Activated CD8-positive, alpha-beta memory T cell treated with anti-CD3 and anti-CD28 coated beads, Interleukin-2, amount 50 U/mL, for 4 hours (primary cell): Measurements from ENCODE around the gene SNRPB2.

Experiments used
- DNase-seq: peaks from one replicate; pipeline ENCODE4 v3.0.0-alpha.2; 2020

The SNRPB2 gene

DNA sequence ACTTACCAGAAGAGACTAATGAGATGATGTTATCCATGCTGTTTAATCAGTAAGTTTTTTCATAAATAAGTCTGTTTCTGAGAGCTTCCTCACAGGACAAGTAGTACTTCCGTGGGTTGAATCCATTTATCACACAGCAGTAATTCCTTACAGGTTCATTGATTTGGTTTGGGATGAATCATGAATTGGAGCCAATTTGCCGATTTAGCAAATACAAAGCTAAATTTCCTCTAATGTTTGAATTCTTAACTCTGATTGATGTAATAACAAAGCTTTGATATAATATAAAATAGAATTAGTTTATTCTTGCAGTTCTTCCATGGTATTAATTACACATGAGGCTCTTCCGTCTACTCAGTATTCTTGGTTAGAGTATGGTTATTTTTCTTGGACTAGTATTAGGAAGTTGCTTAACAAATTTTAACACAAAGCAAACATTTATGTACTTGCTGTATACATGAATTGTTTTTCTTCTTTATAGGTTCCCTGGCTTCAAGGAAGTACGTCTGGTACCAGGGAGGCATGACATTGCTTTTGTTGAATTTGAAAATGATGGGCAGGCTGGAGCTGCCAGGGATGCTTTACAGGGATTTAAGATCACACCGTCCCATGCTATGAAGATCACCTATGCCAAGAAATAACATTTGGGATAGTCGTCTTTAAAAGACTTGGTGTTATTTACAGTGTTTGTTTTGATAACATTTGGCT is 10.7 kb downstream of the SNRPB2 start:
- DNase-seq: no peak

GRCh38 chr20:16744178-16744807 is 14.5 kb downstream of the SNRPB2 start:
- no peak for DNase-seq

- no peak for DNase-seq
These were observed 15.4 kb downstream of the SNRPB2 start for GRCh38 chr20:16745204-16745603.

DNA sequence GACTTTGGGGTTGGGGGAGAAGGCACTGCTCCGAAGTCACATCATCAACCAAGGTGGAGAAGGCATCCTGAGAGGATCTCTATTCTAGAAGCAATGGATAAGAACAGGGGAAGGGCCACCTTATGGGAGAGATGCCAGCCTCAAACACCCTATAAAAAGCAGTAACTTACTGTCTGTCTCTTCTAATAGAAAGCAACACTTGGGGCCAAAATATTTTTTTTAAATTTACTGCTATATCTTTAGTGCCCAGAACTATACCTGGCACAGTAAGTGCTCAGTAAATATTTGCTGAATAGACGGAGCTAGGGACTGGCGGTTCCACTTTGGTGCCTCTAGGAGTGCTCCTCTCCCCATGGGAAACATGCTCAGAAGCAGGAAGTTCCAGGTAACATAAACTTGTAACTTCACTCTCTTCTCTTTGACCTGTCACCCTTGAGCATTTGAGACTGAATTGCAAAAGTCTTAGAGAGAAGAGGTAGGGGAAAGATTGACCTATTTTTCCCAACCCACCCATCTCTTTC is 17.5 kb downstream of the SNRPB2 start:
- no peak for DNase-seq

GRCh38 chr20:16748308-16748900 is 18.6 kb downstream of the SNRPB2 start, which contains the start of gene OTOR:
Gene OTOR, plus strand, starts transcription at chr20:16748358. Its CDS starts 44 bp downstream, at chr20:16748402.
- no peak for DNase-seq

- no peak for DNase-seq
These were observed 19.7 kb downstream of the SNRPB2 start for GRCh38 chr20:16749573-16749972.

- DNase-seq: no peak
These were observed 22.3 kb downstream of the SNRPB2 start for GRCh38 chr20:16752082-16752481.

- no peak for DNase-seq
These were observed 23.1 kb downstream of the SNRPB2 start for GRCh38 chr20:16752901-16753300.

DNA sequence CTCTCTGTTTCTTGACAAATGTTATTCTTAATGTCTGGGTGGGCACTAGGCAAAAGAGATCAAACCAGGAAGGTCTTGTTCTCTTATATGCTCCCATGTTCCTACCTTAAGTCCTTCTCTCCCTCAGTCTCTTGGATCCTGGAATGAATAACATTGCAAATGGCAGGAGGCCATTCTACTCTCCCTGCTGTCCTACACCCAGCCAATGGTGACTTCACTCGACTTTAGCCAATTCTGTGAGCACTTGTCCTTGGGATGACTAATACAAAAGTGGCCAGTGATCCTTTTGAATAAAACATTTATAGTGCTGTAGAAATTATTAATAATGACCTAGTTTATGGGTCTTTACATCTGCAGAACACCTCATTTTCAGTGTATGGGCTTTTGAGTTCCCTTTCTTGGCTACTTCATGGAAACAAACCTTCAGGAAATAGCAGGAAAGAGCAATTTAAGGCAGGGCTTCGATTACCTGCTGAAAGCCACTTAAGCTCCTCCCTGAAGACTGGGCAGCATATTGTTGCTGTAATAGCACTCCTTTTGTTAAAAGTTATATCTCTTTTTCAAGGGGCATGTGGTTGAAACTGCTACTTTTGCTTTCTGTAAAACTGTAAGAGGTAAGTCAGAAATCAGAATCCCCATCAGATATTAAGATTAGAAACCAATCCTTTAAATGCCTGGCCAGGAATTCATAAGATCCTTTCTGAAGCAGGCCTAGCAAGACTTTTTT is 28.8 kb downstream of the SNRPB2 start:
- no peak for DNase-seq

- DNase-seq: no peak
These were observed 29.3 kb downstream of the SNRPB2 start for GRCh38 chr20:16759181-16759563.

GRCh38 chr20:16760431-16761304 is 30.8 kb downstream of the SNRPB2 start:
- no peak for DNase-seq

DNA sequence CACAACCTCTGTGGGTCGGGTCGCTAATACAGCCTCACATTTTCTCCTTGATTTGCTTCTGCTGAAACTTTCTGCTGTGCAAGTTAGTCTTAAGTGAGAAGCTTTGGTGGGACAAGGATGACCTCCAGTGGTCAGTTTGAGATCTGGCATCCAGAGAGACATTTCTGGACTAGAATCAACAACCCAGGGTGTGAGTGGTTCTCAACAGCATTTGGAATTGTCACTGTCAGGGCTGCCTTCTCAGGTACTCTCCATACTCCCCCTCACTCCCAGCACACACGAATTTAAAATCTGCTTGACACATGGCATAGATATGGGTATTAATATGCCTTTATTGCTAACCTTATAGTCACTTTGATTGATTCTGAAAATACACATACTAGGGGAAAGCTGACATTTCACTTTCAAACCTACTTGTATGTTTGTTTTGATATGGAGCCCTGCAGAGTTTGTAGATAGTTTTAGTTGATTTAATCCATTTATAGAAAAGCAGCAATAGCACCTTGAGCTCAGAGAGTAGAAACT is 31.5 kb downstream of the SNRPB2 start:
- peak; percentile 32 for DNase-seq

GRCh38 chr20:16764560-16764959 is 34.7 kb downstream of the SNRPB2 start:
- no peak for DNase-seq

- DNase-seq: no peak
These were observed 41.4 kb downstream of the SNRPB2 start for GRCh38 chr20:16771213-16771612.

DNA sequence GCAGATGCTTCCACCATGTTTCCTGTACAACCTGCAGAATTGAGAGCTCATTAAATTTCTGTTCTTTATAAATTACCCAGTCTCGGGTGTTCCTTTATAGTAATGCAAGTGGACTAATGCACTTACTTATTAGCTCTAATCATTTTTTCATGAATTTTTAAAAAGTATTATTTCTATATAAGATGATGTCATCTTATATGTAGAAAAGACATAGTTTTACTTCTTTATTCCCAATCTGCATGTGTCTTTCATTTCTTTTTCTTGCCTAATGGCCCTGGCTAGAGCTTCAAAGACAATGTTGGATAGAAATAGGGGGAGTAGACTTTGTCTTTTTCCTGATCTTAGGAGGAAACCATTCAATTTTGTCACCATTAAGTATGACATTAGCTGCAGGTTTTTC is 46.1 kb downstream of the SNRPB2 start:
- DNase-seq: no peak

DNA sequence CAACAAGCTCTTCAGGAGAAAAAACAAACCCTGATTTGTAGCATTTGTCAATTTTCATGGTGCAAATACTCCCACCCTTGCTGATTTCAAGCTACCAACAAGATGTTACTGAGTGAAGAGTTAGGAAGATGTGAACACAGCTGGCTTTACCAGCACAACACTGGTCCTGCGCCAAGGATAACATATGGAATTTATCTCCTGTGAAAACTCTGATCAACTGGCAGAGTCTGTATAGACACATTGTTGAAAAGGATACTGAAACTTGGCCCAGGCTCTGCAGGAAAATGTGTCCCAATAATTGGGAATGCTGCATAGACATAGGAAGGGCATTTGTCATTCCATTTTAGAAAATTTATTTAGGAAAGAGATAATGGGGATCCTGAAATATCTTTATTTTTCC is 47.3 kb downstream of the SNRPB2 start:
- DNase-seq: no peak

- DNase-seq: no peak
These were observed 48.3 kb downstream of the SNRPB2 start for GRCh38 chr20:16778159-16778558.

GRCh38 chr20:16781496-16781895 is 51.7 kb downstream of the SNRPB2 start:
- no peak for DNase-seq

DNA sequence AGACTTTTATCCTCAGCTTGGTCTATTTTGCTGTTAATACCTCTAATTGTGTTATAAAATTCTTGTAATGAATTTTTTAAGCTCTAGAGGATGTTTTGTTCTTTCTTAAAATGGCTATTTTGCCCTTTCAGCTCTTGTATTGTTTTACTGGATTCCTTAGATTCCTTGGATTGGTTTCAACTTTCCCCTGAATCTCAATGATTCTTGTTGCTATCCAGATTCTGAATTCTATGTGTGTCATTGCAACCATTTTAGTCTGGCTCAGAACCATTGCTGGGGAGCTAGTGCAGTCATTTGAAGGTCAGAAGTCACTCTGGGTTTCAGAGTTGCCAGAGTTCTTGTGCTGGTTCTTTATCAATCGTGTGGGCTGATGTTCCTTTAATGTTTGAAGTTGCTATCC is 55.4 kb downstream of the SNRPB2 start:
- DNase-seq: no peak
